Right lobe of liver (tissue), 4 donors: Measurements from ENCODE around the gene E2F2.

ENCODE experiments used
- POLR2A ChIP-seq: fragments of 450-650 bp; IDR thresholded peaks from one replicate; pipeline ENCODE4 v1.6.1; 2017; ENCODE audit warnings: antibody characterized with exemption, mild to moderate bottlenecking
- TF ChIP-seq, protein P1 (sequence below), 4 donors: fragments of 200-600 bp in 3 of 4; fragments of 450-650 bp in 1 of 4; IDR thresholded peaks; one replicate each; pipeline versions ENCODE4 v1.5.1 to v1.8.0; 2016 to 2022; ENCODE audit warnings: antibody characterized with exemption in 4 of 4, mild to moderate bottlenecking in 2 of 4
- donor health status: DM: no; HTN: no; CAD: no.
- donor health status: DM: no; HTN: no; CAD: no.
- donor health status: DM: no; HTN: yes; CAD: no.

DNA sequence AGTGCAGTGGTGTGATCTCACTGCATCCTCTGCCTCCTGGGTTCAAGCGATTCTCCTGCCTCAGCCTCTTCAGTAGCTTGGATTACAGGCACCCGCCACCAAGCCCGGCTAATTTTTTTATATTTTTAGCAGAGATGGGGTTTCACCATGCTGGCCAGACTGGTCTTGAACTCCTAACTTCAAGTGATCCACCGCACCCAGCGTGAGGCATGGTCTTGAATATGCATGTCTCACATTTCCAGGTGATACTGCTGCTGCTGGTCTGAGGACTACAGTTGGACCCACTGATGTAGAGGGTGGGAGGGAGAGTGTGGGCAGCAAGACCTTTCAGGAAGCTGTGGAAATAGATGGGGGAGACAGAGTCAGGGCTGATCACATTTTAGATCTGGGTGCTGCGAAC, 25.2 kb downstream of the E2F2 start:
- TF ChIP-seq, protein P1, sequence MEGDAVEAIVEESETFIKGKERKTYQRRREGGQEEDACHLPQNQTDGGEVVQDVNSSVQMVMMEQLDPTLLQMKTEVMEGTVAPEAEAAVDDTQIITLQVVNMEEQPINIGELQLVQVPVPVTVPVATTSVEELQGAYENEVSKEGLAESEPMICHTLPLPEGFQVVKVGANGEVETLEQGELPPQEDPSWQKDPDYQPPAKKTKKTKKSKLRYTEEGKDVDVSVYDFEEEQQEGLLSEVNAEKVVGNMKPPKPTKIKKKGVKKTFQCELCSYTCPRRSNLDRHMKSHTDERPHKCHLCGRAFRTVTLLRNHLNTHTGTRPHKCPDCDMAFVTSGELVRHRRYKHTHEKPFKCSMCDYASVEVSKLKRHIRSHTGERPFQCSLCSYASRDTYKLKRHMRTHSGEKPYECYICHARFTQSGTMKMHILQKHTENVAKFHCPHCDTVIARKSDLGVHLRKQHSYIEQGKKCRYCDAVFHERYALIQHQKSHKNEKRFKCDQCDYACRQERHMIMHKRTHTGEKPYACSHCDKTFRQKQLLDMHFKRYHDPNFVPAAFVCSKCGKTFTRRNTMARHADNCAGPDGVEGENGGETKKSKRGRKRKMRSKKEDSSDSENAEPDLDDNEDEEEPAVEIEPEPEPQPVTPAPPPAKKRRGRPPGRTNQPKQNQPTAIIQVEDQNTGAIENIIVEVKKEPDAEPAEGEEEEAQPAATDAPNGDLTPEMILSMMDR (IDR thresholded peaks at IDR 0.05), result no peak
- no peak for TF ChIP-seq POLR2A
